GM19452 (cell line): ENCODE data around the gene ZXDC.

ENCODE experiments used
- ATAC-seq: cut with Tn5 transposase; IDR thresholded peaks from one replicate; pipeline ENCODE4 v1.9.1; 2021; ENCODE audit not compliant: unreplicated experiment

Gene ZXDC

GRCh38 chr3:126475413-126476114, at the start of gene ZXDC:
Gene ZXDC, minus strand, starts transcription at chr3:126475891. Its CDS starts 26 bp downstream, at chr3:126475865.
- peak; percentile 84 for ATAC-seq

GRCh38 chr3:126525091-126525852, 49.6 kb upstream of the ZXDC start:
- ATAC-seq, result no peak

GRCh38 chr3:126524429-126524988, 48.8 kb upstream of the ZXDC start:
- ATAC-seq, result no peak

- ATAC-seq, result no peak
These were observed 48.2 kb upstream of the ZXDC start, which contains the start of gene CHST13 for GRCh38 chr3:126523745-126524428. Gene CHST13, plus strand, starts transcription at chr3:126524155. Its CDS starts 178 bp downstream, at chr3:126524333.

GRCh38 chr3:126522363-126522788, 46.7 kb upstream of the ZXDC start:
- ATAC-seq, result no peak

GRCh38 chr3:126521122-126521891, 45.6 kb upstream of the ZXDC start:
- no peak for ATAC-seq

GRCh38 chr3:126519506-126520455, 44.1 kb upstream of the ZXDC start:
- no peak for ATAC-seq

GRCh38 chr3:126518779-126519177, 43.1 kb upstream of the ZXDC start:
- no peak for ATAC-seq

- ATAC-seq, result no peak
These were observed 42.5 kb upstream of the ZXDC start for GRCh38 chr3:126517986-126518778.

GRCh38 chr3:126517291-126517951, 41.7 kb upstream of the ZXDC start, which contains the start of gene UROC1:
Gene UROC1, minus strand, starts transcription at chr3:126517773. Its CDS starts 54 bp downstream, at chr3:126517719.
- ATAC-seq, result no peak

- ATAC-seq, result no peak
These were observed 41.2 kb upstream of the ZXDC start for GRCh38 chr3:126516936-126517290.

- no peak for ATAC-seq
These were observed 40.7 kb upstream of the ZXDC start for GRCh38 chr3:126516152-126516935.

- no peak for ATAC-seq
These were observed 39.5 kb upstream of the ZXDC start for GRCh38 chr3:126515066-126515706.

GRCh38 chr3:126514161-126514560, 38.5 kb upstream of the ZXDC start:
- no peak for ATAC-seq

- ATAC-seq, result no peak
These were observed 37.4 kb upstream of the ZXDC start for GRCh38 chr3:126512916-126513650.

- no peak for ATAC-seq
These were observed 36.3 kb upstream of the ZXDC start for GRCh38 chr3:126512026-126512425.
